Hepatocyte (in vitro differentiated cells): ENCODE measurements around the gene ARV1. TPM values are rescaled to one million over a fixed set of nuclear protein-coding genes. Genes with fewer than 3 reads are reported as not detected.

Source experiments
- DNase-seq: peaks from one replicate; pipeline ENCODE4 v3.0.0-alpha.2; 2016; ENCODE audit warnings: low spot score
- H2AFZ ChIP-seq: fragments of 200-600 bp; sonication (generic); 2 replicates; pipeline ENCODE4 v1.6.0; 2016; ENCODE audit warnings: antibody characterized with exemption, mild to moderate bottlenecking
- H3K27ac ChIP-seq: fragments of 200-600 bp; sonication (generic); 2 replicates; pipeline ENCODE4 v1.5.1; 2016; ENCODE audit warnings: mild to moderate bottlenecking
- H3K27me3 ChIP-seq: fragments of 200-600 bp; sonication (generic); 2 replicates; pipeline ENCODE4 v1.6.1; 2016
- H3K36me3 ChIP-seq: fragments of 200-600 bp; sonication (generic); replicated peaks from 2 replicates; pipeline ENCODE4 v1.5.1; 2016; ENCODE audit warnings: low read depth; ENCODE audit not compliant: insufficient read depth
- H3K4me1 ChIP-seq: fragments of 200-600 bp; sonication (generic); 2 replicates; pipeline ENCODE4 v1.5.1; 2016; ENCODE audit warnings: mild to moderate bottlenecking, moderate library complexity; ENCODE audit not compliant: insufficient read depth
- H3K4me2 ChIP-seq: fragments of 200-600 bp; sonication (generic); 2 replicates; pipeline ENCODE4 v1.6.0; 2016
- H3K4me3 ChIP-seq: fragments of 200-600 bp; sonication (generic); 2 replicates; pipeline ENCODE4 v1.5.1; 2016; ENCODE audit warnings: mild to moderate bottlenecking
- H3K79me2 ChIP-seq: fragments of 200-600 bp; sonication (generic); 2 replicates; pipeline ENCODE4 v1.6.0; 2017; ENCODE audit warnings: mild to moderate bottlenecking
- H3K9me2 ChIP-seq: fragments of 200-600 bp; sonication (generic); replicated peaks from 2 replicates; pipeline ENCODE4 v1.6.0; 2017; ENCODE audit warnings: mild to moderate bottlenecking; ENCODE audit not compliant: insufficient read depth
- H3K9me3 ChIP-seq: fragments of 200-600 bp; sonication (generic); 2 replicates; pipeline ENCODE4 v1.5.1; 2016; ENCODE audit warnings: low read depth, mild to moderate bottlenecking
- H4K20me1 ChIP-seq: fragments of 200-600 bp; sonication (generic); 2 replicates; pipeline ENCODE4 v1.6.0; 2016; ENCODE audit warnings: mild to moderate bottlenecking; ENCODE audit not compliant: insufficient read depth, poor library complexity, severe bottlenecking
- CTCF ChIP-seq: fragments of 200-600 bp; sonication (generic); IDR thresholded peaks from 2 replicates; pipeline ENCODE4 v1.5.1; 2016; ENCODE audit warnings: antibody characterized with exemption, mild to moderate bottlenecking; ENCODE audit not compliant: poor library complexity
- EZH2 ChIP-seq: fragments of 200-600 bp; sonication (generic); IDR thresholded peaks from 2 replicates; pipeline ENCODE4 v1.6.1; 2016; ENCODE audit warnings: antibody characterized with exemption, mild to moderate bottlenecking, borderline replicate concordance
- EZH2phosphoT487 ChIP-seq: fragments of 200-600 bp; sonication (generic); IDR thresholded peaks from one replicate; pipeline ENCODE4 v1.6.1; 2018; ENCODE audit warnings: antibody characterized with exemption, mild to moderate bottlenecking, low read depth, moderate library complexity; ENCODE audit not compliant: unreplicated experiment, severe bottlenecking
- WGBS: methylation state at CpG from one replicate; pipeline ENCODE4 v1.1.6; 2016; ENCODE audit warnings: low lambda C conversion rate; ENCODE audit errors: missing lambda C conversion rate; 5-methylcytosine and 5-hydroxymethylcytosine counted together
- polyA plus RNA-seq: library from polyadenylated mRNA; unstranded; fragments of >200 nt; fragmentation: Nextera tagmentation; extraction: Ambion mirVana; gene quantifications from 2 replicates; pipeline ENCODE4 v1.2.1, GENCODE V29; 2016
- total RNA-seq: library from RNA; depleted of rRNA; stranded (reverse); fragments of >200 nt; gene quantifications from 2 replicates; pipeline ENCODE4 v1.2.3, GENCODE V29; 2014

ARV1 gene
- total and polyA plus RNA-seq, 2 experiments from 2014 or later, result 20.0 to 24.4 TPM

- no peak overlapping the region for H3K4me2 ChIP-seq
- H3K4me3 ChIP-seq, result no peak overlapping the region
- H3K27me3 ChIP-seq, result no peaks in the 10 kb centered on the region
- peaks cover 9% of the 10 kb centered on the region for H3K4me1 ChIP-seq
- H2AFZ ChIP-seq, result no peak overlapping the region
- H3K79me2 ChIP-seq, result peaks cover 27% of the 10 kb centered on the region
- no peak for TF ChIP-seq CTCF
- no peak for TF ChIP-seq EZH2
- TF ChIP-seq EZH2phosphoT487, result no peak
- H3K36me3 ChIP-seq, result no peaks in the 10 kb centered on the region
- WGBS, result 90% methylated on average over 9 of the region's 9 CpGs
- no peaks in the 10 kb centered on the region for H3K9me2 ChIP-seq
- no peaks in the 10 kb centered on the region for H3K9me3 ChIP-seq
- DNase-seq, result no peak
- no peak overlapping the region for H3K27ac ChIP-seq
- H4K20me1 ChIP-seq, result peaks cover 4% of the 10 kb centered on the region
Measured at GRCh38 chr1:231023150-231023549, 44.3 kb downstream of the ARV1 start.

GRCh38 chr1:231026576-231026975 lies 47.7 kb downstream of the ARV1 start:
- peak overlapping the region; percentile 48 for H3K4me2 ChIP-seq
- TF ChIP-seq EZH2 (no peak), EZH2phosphoT487 (no peak), CTCF (no peak)
- H3K79me2 ChIP-seq, result peaks cover 48% of the 10 kb centered on the region

GRCh38 chr1:231027136-231027925 lies 48.4 kb downstream of the ARV1 start:
- 81% methylated on average over 23 of the region's 23 CpGs for WGBS
- Histone ChIP-seq H3K4me2 (peak overlapping the region; percentile 48), H3K27ac (peak overlapping the region; percentile 44)

More at GRCh38 chr1:231026576-231026975, 47.7 kb downstream of the ARV1 start:
- no peak for DNase-seq
- Histone ChIP-seq H3K9me2 (no peaks in the 10 kb centered on the region), H2AFZ (no peak overlapping the region), H3K36me3 (no peaks in the 10 kb centered on the region), H3K4me1 (peaks cover 9% of the 10 kb centered on the region), H3K27me3 (no peaks in the 10 kb centered on the region), H3K4me3 (no peak overlapping the region), H3K27ac (peak overlapping the region; percentile 44), H4K20me1 (peaks cover 9% of the 10 kb centered on the region), H3K9me3 (no peaks in the 10 kb centered on the region)
- 71% methylated on average over 6 of the region's 6 CpGs for WGBS

More at GRCh38 chr1:231027136-231027925, 48.4 kb downstream of the ARV1 start:
- H3K4me3 ChIP-seq, result no peak overlapping the region
- H3K4me1 ChIP-seq, result peaks cover 9% of the 10 kb centered on the region
- no peaks in the 10 kb centered on the region for H3K27me3 ChIP-seq
- H3K9me3 ChIP-seq, result no peaks in the 10 kb centered on the region
- no peaks in the 10 kb centered on the region for H3K9me2 ChIP-seq
- no peaks in the 10 kb centered on the region for H3K36me3 ChIP-seq
- no peak overlapping the region for H2AFZ ChIP-seq
- TF ChIP-seq CTCF (no peak), EZH2phosphoT487 (no peak), EZH2 (no peak)
- peak; percentile 61 for DNase-seq
- H3K79me2 ChIP-seq, result peaks cover 53% of the 10 kb centered on the region
- peaks cover 9% of the 10 kb centered on the region for H4K20me1 ChIP-seq
